K562 (cell line): ENCODE results near the gene RPAP2. TPM values are rescaled to one million over a fixed set of nuclear protein-coding genes. Genes with fewer than 3 reads are reported as not detected.

Source experiments
- ATAC-seq: fragments of 200-7000 bp; cut with Tn5 transposase; 3 replicates; pipeline ENCODE4 v1.9.1; 2020; ENCODE audit warnings: moderate library complexity
- BruUV-seq: library from RNA; stranded (reverse); fragments of 400-500 nt; replicated peaks from 2 replicates; lab custom pipeline; 2021; lab: Mats Ljungman, UMichigan
- CTCF ChIA-PET: fragments of 300-600 bp; formaldehyde crosslinking; extraction: SDS; loops from one replicate; lab custom pipeline; 2021; ENCODE audit warnings: low intra/inter-chr PET ratio; lab: Yijun Ruan, JAX
- POLR2A ChIA-PET: fragments of 300-600, 350-650 bp; sonication (Branson Sonifier 250); formaldehyde crosslinking; extraction: SDS; loops from one replicate; lab custom pipeline; 2021; ENCODE audit warnings: antibody characterized with exemption, inconsistent platforms; lab: Yijun Ruan, JAX
- DNase-seq, 4 experiments: peaks; one replicate each; pipeline versions ENCODE4 v3.0.0 to v3.0.0-alpha.2; 2011 to 2018; ENCODE audit warnings: low spot score in 3 of 4, mixed read lengths in 3 of 4; ENCODE audit errors: extremely low read depth in 1 of 4
- FAIRE-seq: peaks from 2 replicates; lab custom pipeline; 2011; peaks lifted over from hg19 to GRCh38; lab: Jason Lieb, UNC
- H2AFZ ChIP-seq: 2 replicates; pipeline ENCODE4 v1.6.0; 2011; ENCODE audit warnings: low read depth, low read length, control low read depth, inconsistent platforms
- H3K27ac ChIP-seq: fragments of 200-600 bp; 3 replicates; pipeline ENCODE4 v1.8.0; 2011; ENCODE audit warnings: low read depth, mild to moderate bottlenecking, control low read depth, inconsistent platforms, low read length, moderate library complexity, mixed read lengths; ENCODE audit errors: extremely low read depth
- H3K27me3 ChIP-seq, 2 experiments: fragments of 300-600 bp in 1 of 2; 2 replicates in 1 of 2; 3 replicates in 1 of 2; pipeline versions ENCODE4 v1.6.0 to v1.8.0; 2011; ENCODE audit warnings: inconsistent platforms in 2 of 2, low read length in 2 of 2, mild to moderate bottlenecking in 1 of 2, mixed read lengths in 1 of 2, moderate library complexity in 1 of 2; ENCODE audit not compliant: control insufficient read depth in 2 of 2, insufficient read depth in 2 of 2
- H3K36me3 ChIP-seq: fragments of 300-600 bp; 3 replicates; pipeline ENCODE4 v1.8.0; 2011; ENCODE audit warnings: mild to moderate bottlenecking, low read length, inconsistent platforms; ENCODE audit not compliant: control insufficient read depth, insufficient read depth
- H3K4me1 ChIP-seq, 2 experiments: fragments of 200-600 bp in 1 of 2; replicated peaks in 1 of 2; 2 replicates in 1 of 2; 3 replicates in 1 of 2; pipeline versions ENCODE4 v1.5.1 to v1.8.0; 2011; ENCODE audit warnings: inconsistent platforms in 2 of 2, low read length in 2 of 2, mild to moderate bottlenecking in 1 of 2, mixed read lengths in 1 of 2, moderate library complexity in 1 of 2; ENCODE audit not compliant: control insufficient read depth in 2 of 2, insufficient read depth in 2 of 2
- H3K4me2 ChIP-seq: 2 replicates; pipeline ENCODE4 v1.6.1; 2011; ENCODE audit warnings: low read length, control low read depth, inconsistent platforms, mixed read lengths; ENCODE audit not compliant: insufficient read depth
- H3K4me3 ChIP-seq: fragments of 200-600 bp; sonication (generic), shearing (Covaris generic); 2 replicates; pipeline ENCODE4 v1.5.1; 2016; ENCODE audit warnings: control low read depth, inconsistent platforms
- H3K79me2 ChIP-seq: fragments of 200-600 bp; 3 replicates; pipeline ENCODE4 v1.8.0; 2011; ENCODE audit warnings: low read length, inconsistent platforms; ENCODE audit not compliant: control insufficient read depth, insufficient read depth
- H3K9ac ChIP-seq, 2 experiments: 2 replicates each; pipeline versions ENCODE4 v1.6.0 to v1.6.1; 2011; ENCODE audit warnings: low read depth in 2 of 2, low read length in 2 of 2, control low read depth in 1 of 2, inconsistent platforms in 1 of 2, mild to moderate bottlenecking in 1 of 2, mixed read lengths in 1 of 2; ENCODE audit not compliant: insufficient read depth in 1 of 2
- H3K9me1 ChIP-seq: one replicate; pipeline ENCODE4 v1.6.0; 2011; ENCODE audit warnings: inconsistent platforms, mild to moderate bottlenecking, low read length, moderate library complexity; ENCODE audit not compliant: control insufficient read depth, insufficient read depth
- H3K9me3 ChIP-seq: replicated peaks from 2 replicates; pipeline ENCODE4 v1.5.1; 2011; ENCODE audit warnings: low read depth, low read length, inconsistent platforms; ENCODE audit not compliant: control insufficient read depth, insufficient read depth
- H4K20me1 ChIP-seq: replicated peaks from 2 replicates; pipeline ENCODE4 v1.6.1; 2011; ENCODE audit warnings: low read length, inconsistent platforms, mixed read lengths; ENCODE audit not compliant: control insufficient read depth, insufficient read depth
- HEY1 ChIP-seq: fragments of 250-450 bp; sonication (Bioruptor Pico); IDR thresholded peaks from 2 replicates; pipeline ENCODE4 v1.5.0; 2020; ENCODE audit warnings: mild to moderate bottlenecking, moderate library complexity, borderline replicate concordance
- MCM7 ChIP-seq, 2 experiments: fragments of 450-650 bp; IDR thresholded peaks; 2 replicates each; pipeline ENCODE4 v1.6.1; 2016 to 2018
- MEF2A ChIP-seq: IDR thresholded peaks from 2 replicates; pipeline ENCODE4 v1.6.1; 2011; ENCODE audit warnings: low read depth, mild to moderate bottlenecking, low read length, moderate library complexity; ENCODE audit not compliant: control insufficient read depth
- POLR3G ChIP-seq: IDR thresholded peaks from 2 replicates; pipeline ENCODE4 v1.6.1; 2011; ENCODE audit not compliant: insufficient read length, insufficient replicate concordance; ENCODE audit errors: extremely low read depth
- ZFP36 ChIP-seq: fragments of 150-350 bp; IDR thresholded peaks from 2 replicates; pipeline ENCODE4 v1.6.1; 2018; ENCODE audit warnings: low read length, low read depth; ENCODE audit not compliant: partially characterized antibody
- ZKSCAN8 ChIP-seq: fragments of 200-800 bp; sonication (Bioruptor generic); IDR thresholded peaks from 2 replicates; pipeline ENCODE4 v1.6.1; 2016; ENCODE audit warnings: missing genetic modification characterization, missing compliant biosample characterization
- ZNF589 ChIP-seq: fragments of 200-800 bp; sonication (Bioruptor generic); IDR thresholded peaks from 2 replicates; pipeline ENCODE4 v1.6.1; 2016; ENCODE audit warnings: low read depth, missing genetic modification characterization, missing compliant biosample characterization
- WGBS: fragments of 100-300 bp; shearing (Covaris generic); methylation state at CpG from one replicate; pipeline ENCODE4 v1.1.6; 2016; ENCODE audit warnings: low coverage, mixed read lengths; ENCODE audit not compliant: insufficient coverage; ENCODE audit errors: missing lambda C conversion rate; 5-methylcytosine and 5-hydroxymethylcytosine counted together
- in situ Hi-C: fragments of 300-500 bp; cut with MboI; formaldehyde crosslinking; loops from 4 replicates; pipeline ENCODE4 v1.15.0; 2018; ENCODE audit warnings: inconsistent platforms, mixed read lengths
- intact Hi-C: fragments of 100-400 bp; cut with micrococcal nuclease; formaldehyde crosslinking; loops from 2 replicates; pipeline ENCODE4 v1.14.2; 2022
- polyA plus RNA-seq, 8 experiments: library from polyadenylated mRNA; depleted of rRNA in 4 of 8; stranded (reverse) in 5 of 8; unstranded in 3 of 8; fragments of >200 nt; fragmentation: Nextera tagmentation in 2 of 8; fragmentation: Illumina TruSeq in 1 of 8; extraction: Ambion mirVana in 2 of 8; extraction: Trizol in 1 of 8; gene quantifications; 2 replicates each; pipeline versions ENCODE4 v1.2.1 to v1.2.3, GENCODE V29; 2011 to 2014; ENCODE audit warnings: inconsistent platforms in 1 of 8, missing spikeins in 1 of 8
- total RNA-seq, 7 experiments: library from RNA; depleted of rRNA in 6 of 7; stranded (reverse); fragments of >200 nt in 6 of 7; fragmentation: Illumina TruSeq in 2 of 7; extraction: Trizol in 2 of 7; gene quantifications; 2 replicates each; pipeline versions ENCODE4 v1.2.1 to v1.2.3, GENCODE V29; 2011 to 2021; ENCODE audit warnings: low replicate concordance in 1 of 7
- TF ChIP-seq, protein P1 (sequence below), 2 experiments: fragments of 200-800 bp in 1 of 2; sonication (Bioruptor generic) in 1 of 2; sonication (generic) in 1 of 2; formaldehyde crosslinking in 1 of 2; IDR thresholded peaks in 1 of 2; conservative IDR thresholded peaks in 1 of 2; 2 replicates each; pipeline versions ENCODE4 v1.5.0 to v1.6.1; 2016 to 2020; ENCODE audit warnings: missing compliant biosample characterization in 1 of 2, missing genetic modification characterization in 1 of 2, missing genetic modification reagents in 1 of 2
- TF ChIP-seq, protein P2 (sequence below): fragments of 200-800 bp; sonication (Bioruptor generic); IDR thresholded peaks from 2 replicates; pipeline ENCODE4 v1.6.1; 2016; ENCODE audit warnings: missing genetic modification characterization, missing compliant biosample characterization
- TF ChIP-seq, protein P3 (sequence below): sonication (generic); formaldehyde crosslinking; IDR thresholded peaks from 2 replicates; pipeline ENCODE4 v1.8.0; 2022; ENCODE audit warnings: mild to moderate bottlenecking, missing genetic modification reagents, borderline replicate concordance
- TF ChIP-seq, protein P4 (sequence below): fragments of 450-650 bp; IDR thresholded peaks from 2 replicates; pipeline ENCODE4 v1.7.0; 2016; ENCODE audit warnings: borderline replicate concordance

The RPAP2 gene
- total and polyA plus RNA-seq, 9 of the 15 experiments (the other 6 are each of a cell fraction or from before 2014, with no cell fraction given) = 6.2 to 41.7 (median 28.7) TPM

DNA sequence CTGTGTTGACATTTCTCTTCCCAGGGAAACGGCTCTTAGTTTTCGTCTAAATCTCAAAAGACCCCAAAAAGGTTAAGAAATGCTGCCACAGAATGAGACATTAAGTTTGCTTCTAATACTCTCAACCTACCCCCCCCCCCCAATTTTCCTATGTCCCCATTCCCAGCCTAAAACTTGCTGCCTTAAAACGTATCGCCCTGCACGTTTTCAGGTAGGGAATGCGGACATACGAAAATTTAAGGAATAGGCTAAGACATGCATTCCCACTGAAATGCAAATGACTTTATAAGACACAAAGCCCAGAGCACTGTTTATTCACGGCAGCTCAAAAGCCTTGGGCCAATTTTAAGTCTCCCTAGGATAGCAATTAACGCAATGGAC, 142.4 kb downstream of the RPAP2 start:
- H4K20me1 ChIP-seq = no peaks in the 10 kb centered on the region
- H3K4me2 ChIP-seq = no peak overlapping the region
- no peaks in the 10 kb centered on the region for H3K79me2 ChIP-seq
- POLR2A ChIA-PET = no interaction called here
- H3K9ac ChIP-seq = no peak overlapping the region
- no peaks in the 10 kb centered on the region for H3K9me1 ChIP-seq
- DNase-seq (no peak), ATAC-seq (no peak), FAIRE-seq (no peak)
- intact Hi-C loops = loop anchor here (10.0 kb wide), 1 partner anchor 127 kb away; no protein-coding TSS in a partner anchor
- H3K27me3 ChIP-seq = no peaks in the 10 kb centered on the region
- CTCF ChIA-PET = no interaction called here
- H3K36me3 ChIP-seq = no peaks in the 10 kb centered on the region
- in situ Hi-C loops = no loop called here
- no peaks in the 10 kb centered on the region; the same call in 1 of the 2 replicates for H3K9me3 ChIP-seq
- BruUV-seq = no TSS peak
- 0 out of 2 replicates have a peak overlapping the region, but pooled peaks have one; percentile 68 for H2AFZ ChIP-seq
- 80% methylated on average over 9 of the region's 9 CpGs for WGBS
- H3K27ac ChIP-seq = no peak overlapping the region
- peaks cover 3 to 4% of the 10 kb centered on the region in 2 experiments; a peak in 4 of 5 replicates for H3K4me1 ChIP-seq
- H3K4me3 ChIP-seq = no peak overlapping the region
- TF ChIP-seq, protein P1, sequence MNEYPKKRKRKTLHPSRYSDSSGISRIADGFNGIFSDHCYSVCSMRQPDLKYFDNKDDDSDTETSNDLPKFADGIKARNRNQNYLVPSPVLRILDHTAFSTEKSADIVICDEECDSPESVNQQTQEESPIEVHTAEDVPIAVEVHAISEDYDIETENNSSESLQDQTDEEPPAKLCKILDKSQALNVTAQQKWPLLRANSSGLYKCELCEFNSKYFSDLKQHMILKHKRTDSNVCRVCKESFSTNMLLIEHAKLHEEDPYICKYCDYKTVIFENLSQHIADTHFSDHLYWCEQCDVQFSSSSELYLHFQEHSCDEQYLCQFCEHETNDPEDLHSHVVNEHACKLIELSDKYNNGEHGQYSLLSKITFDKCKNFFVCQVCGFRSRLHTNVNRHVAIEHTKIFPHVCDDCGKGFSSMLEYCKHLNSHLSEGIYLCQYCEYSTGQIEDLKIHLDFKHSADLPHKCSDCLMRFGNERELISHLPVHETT (CRISPR knock-in tag; conservative IDR thresholded peaks at IDR 0.05 in 1 of 2, IDR thresholded peaks at IDR 0.05 in 1 of 2) = no peak
- TF ChIP-seq MCM7 (IDR thresholded peaks at IDR 0.05) = no peak
- no peak for TF ChIP-seq MEF2A
- TF ChIP-seq, protein P2, sequence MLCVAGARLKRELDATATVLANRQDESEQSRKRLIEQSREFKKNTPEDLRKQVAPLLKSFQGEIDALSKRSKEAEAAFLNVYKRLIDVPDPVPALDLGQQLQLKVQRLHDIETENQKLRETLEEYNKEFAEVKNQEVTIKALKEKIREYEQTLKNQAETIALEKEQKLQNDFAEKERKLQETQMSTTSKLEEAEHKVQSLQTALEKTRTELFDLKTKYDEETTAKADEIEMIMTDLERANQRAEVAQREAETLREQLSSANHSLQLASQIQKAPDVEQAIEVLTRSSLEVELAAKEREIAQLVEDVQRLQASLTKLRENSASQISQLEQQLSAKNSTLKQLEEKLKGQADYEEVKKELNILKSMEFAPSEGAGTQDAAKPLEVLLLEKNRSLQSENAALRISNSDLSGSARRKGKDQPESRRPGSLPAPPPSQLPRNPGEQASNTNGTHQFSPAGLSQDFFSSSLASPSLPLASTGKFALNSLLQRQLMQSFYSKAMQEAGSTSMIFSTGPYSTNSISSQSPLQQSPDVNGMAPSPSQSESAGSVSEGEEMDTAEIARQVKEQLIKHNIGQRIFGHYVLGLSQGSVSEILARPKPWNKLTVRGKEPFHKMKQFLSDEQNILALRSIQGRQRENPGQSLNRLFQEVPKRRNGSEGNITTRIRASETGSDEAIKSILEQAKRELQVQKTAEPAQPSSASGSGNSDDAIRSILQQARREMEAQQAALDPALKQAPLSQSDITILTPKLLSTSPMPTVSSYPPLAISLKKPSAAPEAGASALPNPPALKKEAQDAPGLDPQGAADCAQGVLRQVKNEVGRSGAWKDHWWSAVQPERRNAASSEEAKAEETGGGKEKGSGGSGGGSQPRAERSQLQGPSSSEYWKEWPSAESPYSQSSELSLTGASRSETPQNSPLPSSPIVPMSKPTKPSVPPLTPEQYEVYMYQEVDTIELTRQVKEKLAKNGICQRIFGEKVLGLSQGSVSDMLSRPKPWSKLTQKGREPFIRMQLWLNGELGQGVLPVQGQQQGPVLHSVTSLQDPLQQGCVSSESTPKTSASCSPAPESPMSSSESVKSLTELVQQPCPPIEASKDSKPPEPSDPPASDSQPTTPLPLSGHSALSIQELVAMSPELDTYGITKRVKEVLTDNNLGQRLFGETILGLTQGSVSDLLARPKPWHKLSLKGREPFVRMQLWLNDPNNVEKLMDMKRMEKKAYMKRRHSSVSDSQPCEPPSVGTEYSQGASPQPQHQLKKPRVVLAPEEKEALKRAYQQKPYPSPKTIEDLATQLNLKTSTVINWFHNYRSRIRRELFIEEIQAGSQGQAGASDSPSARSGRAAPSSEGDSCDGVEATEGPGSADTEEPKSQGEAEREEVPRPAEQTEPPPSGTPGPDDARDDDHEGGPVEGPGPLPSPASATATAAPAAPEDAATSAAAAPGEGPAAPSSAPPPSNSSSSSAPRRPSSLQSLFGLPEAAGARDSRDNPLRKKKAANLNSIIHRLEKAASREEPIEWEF (CRISPR knock-in tag) = no peak
- no peak for TF ChIP-seq ZNF589 (CRISPR knock-in tag)
- no peak for TF ChIP-seq HEY1 (CRISPR knock-in tag)
- no peak for TF ChIP-seq ZKSCAN8 (CRISPR knock-in tag)
- no peak for TF ChIP-seq POLR3G
- TF ChIP-seq, protein P3, sequence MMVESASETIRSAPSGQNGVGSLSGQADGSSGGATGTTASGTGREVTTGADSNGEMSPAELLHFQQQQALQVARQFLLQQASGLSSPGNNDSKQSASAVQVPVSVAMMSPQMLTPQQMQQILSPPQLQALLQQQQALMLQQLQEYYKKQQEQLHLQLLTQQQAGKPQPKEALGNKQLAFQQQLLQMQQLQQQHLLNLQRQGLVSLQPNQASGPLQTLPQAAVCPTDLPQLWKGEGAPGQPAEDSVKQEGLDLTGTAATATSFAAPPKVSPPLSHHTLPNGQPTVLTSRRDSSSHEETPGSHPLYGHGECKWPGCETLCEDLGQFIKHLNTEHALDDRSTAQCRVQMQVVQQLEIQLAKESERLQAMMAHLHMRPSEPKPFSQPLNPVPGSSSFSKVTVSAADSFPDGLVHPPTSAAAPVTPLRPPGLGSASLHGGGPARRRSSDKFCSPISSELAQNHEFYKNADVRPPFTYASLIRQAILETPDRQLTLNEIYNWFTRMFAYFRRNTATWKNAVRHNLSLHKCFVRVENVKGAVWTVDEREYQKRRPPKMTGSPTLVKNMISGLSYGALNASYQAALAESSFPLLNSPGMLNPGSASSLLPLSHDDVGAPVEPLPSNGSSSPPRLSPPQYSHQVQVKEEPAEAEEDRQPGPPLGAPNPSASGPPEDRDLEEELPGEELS (CRISPR knock-in tag) = no peak
- TF ChIP-seq, protein P4, sequence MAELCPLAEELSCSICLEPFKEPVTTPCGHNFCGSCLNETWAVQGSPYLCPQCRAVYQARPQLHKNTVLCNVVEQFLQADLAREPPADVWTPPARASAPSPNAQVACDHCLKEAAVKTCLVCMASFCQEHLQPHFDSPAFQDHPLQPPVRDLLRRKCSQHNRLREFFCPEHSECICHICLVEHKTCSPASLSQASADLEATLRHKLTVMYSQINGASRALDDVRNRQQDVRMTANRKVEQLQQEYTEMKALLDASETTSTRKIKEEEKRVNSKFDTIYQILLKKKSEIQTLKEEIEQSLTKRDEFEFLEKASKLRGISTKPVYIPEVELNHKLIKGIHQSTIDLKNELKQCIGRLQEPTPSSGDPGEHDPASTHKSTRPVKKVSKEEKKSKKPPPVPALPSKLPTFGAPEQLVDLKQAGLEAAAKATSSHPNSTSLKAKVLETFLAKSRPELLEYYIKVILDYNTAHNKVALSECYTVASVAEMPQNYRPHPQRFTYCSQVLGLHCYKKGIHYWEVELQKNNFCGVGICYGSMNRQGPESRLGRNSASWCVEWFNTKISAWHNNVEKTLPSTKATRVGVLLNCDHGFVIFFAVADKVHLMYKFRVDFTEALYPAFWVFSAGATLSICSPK = no peak
- TF ChIP-seq ZFP36 = no peak
